SK-N-SH treated with all-trans-retinoic acid at 6 μM for 48 hours (cell line): ENCODE results near the gene AGBL3.

ENCODE experiments used
- ATAC-seq: fragments of 200-7000 bp; cut with Tn5 transposase; 3 replicates; pipeline ENCODE4 v1.9.1; 2020; ENCODE audit warnings: mild to moderate bottlenecking, moderate library complexity
- BACH2 ChIP-seq: fragments of 250-450 bp; sonication (Bioruptor Pico); IDR thresholded peaks from 2 replicates; pipeline ENCODE4 v1.9.0; 2021; ENCODE audit warnings: mild to moderate bottlenecking, borderline replicate concordance
- CSDC2 ChIP-seq: fragments of 250-450 bp; sonication (Bioruptor Pico); IDR thresholded peaks from 2 replicates; pipeline ENCODE4 v1.5.0; 2020; ENCODE audit warnings: mild to moderate bottlenecking, moderate library complexity
- CSRNP3 ChIP-seq: fragments of 250-450 bp; sonication (Bioruptor Pico); IDR thresholded peaks from 2 replicates; pipeline ENCODE4 v1.5.1; 2021; ENCODE audit warnings: mild to moderate bottlenecking, moderate library complexity
- ESRRG ChIP-seq: fragments of 250-450 bp; sonication (Bioruptor Pico); IDR thresholded peaks from 2 replicates; pipeline ENCODE4 v1.6.1; 2021; ENCODE audit warnings: mild to moderate bottlenecking
- GLIS3 ChIP-seq: fragments of 250-450 bp; sonication (Bioruptor Pico); IDR thresholded peaks from 2 replicates; pipeline ENCODE4 v1.5.0; 2020; ENCODE audit warnings: mild to moderate bottlenecking, moderate library complexity
- ISL1 ChIP-seq: fragments of 250-450 bp; sonication (Bioruptor Pico); IDR thresholded peaks from 2 replicates; pipeline ENCODE4 v2.1.2; 2022; ENCODE audit warnings: mild to moderate bottlenecking, moderate library complexity
- OSR1 ChIP-seq: fragments of 250-450 bp; sonication (Bioruptor Pico); IDR thresholded peaks from 2 replicates; pipeline ENCODE4 v1.8.0; 2022; ENCODE audit warnings: moderate library complexity, mild to moderate bottlenecking, inconsistent platforms
- PATZ1 ChIP-seq: fragments of 250-450 bp; sonication (Bioruptor Pico); IDR thresholded peaks from 2 replicates; pipeline ENCODE4 v1.8.0; 2020; ENCODE audit warnings: mild to moderate bottlenecking, moderate library complexity, borderline replicate concordance
- POU6F1 ChIP-seq: fragments of 250-450 bp; sonication (Bioruptor Pico); IDR thresholded peaks from 2 replicates; pipeline ENCODE4 v1.8.0; 2021; ENCODE audit warnings: low read depth, mild to moderate bottlenecking, moderate library complexity, borderline replicate concordance
- PPARA ChIP-seq: fragments of 250-450 bp; sonication (Bioruptor Pico); IDR thresholded peaks from 2 replicates; pipeline ENCODE4 v1.5.0; 2020; ENCODE audit warnings: mild to moderate bottlenecking, borderline replicate concordance
- RARB ChIP-seq: fragments of 250-450 bp; sonication (Bioruptor Pico); IDR thresholded peaks from 2 replicates; pipeline ENCODE4 v1.8.0; 2021; ENCODE audit warnings: mild to moderate bottlenecking, moderate library complexity
- TCF4 ChIP-seq: fragments of 250-450 bp; sonication (Bioruptor Pico); IDR thresholded peaks from 2 replicates; pipeline ENCODE4 v1.8.0; 2021; ENCODE audit warnings: mild to moderate bottlenecking, moderate library complexity, borderline replicate concordance
- TOX ChIP-seq: fragments of 250-450 bp; sonication (Bioruptor Pico); IDR thresholded peaks from 2 replicates; pipeline ENCODE4 v1.8.0; 2021; ENCODE audit warnings: mild to moderate bottlenecking, moderate library complexity, borderline replicate concordance
- ZC3H10 ChIP-seq: fragments of 250-450 bp; sonication (Bioruptor Pico); IDR thresholded peaks from 2 replicates; pipeline ENCODE4 v1.5.1; 2021; ENCODE audit warnings: mild to moderate bottlenecking, moderate library complexity
- ZFP3 ChIP-seq: fragments of 250-450 bp; sonication (Bioruptor Pico); IDR thresholded peaks from 2 replicates; pipeline ENCODE4 v1.5.0; 2020; ENCODE audit warnings: mild to moderate bottlenecking, moderate library complexity
- ZFP30 ChIP-seq: fragments of 450-650 bp; formaldehyde crosslinking; IDR thresholded peaks from 2 replicates; pipeline ENCODE4 v1.5.0; 2022; ENCODE audit warnings: mild to moderate bottlenecking, moderate library complexity
- ZNF565 ChIP-seq: fragments of 450-650 bp; formaldehyde crosslinking; conservative IDR thresholded peaks from 2 replicates; pipeline ENCODE4 v1.5.0; 2020; ENCODE audit warnings: low read depth, mild to moderate bottlenecking, moderate library complexity
- ZNF70 ChIP-seq: fragments of 450-650 bp; formaldehyde crosslinking; IDR thresholded peaks from 2 replicates; pipeline ENCODE4 v1.5.0; 2020; ENCODE audit warnings: mild to moderate bottlenecking, moderate library complexity
- ZNF8 ChIP-seq: fragments of 450-650 bp; formaldehyde crosslinking; IDR thresholded peaks from 2 replicates; pipeline ENCODE4 v1.5.0; 2020; ENCODE audit warnings: mild to moderate bottlenecking, moderate library complexity
- TF ChIP-seq, protein P1 (sequence below): fragments of 250-450 bp; sonication (Bioruptor Pico); IDR thresholded peaks from 2 replicates; pipeline ENCODE4 v1.5.1; 2020; ENCODE audit warnings: low read depth, mild to moderate bottlenecking, moderate library complexity
- TF ChIP-seq, protein P2 (sequence below): fragments of 250-450 bp; sonication (Bioruptor Pico); IDR thresholded peaks from 2 replicates; pipeline ENCODE4 v1.5.0; 2020; ENCODE audit warnings: mild to moderate bottlenecking, moderate library complexity

The AGBL3 gene

GRCh38 chr7:135074096-135074495 is 87.8 kb downstream of the AGBL3 start:
- TF ChIP-seq CSDC2 (CRISPR knock-in tag) (no peak), RARB (no peak), ZC3H10 (no peak)
- TF ChIP-seq, all 23 proteins: peak for 0
- ATAC-seq: no peak

GRCh38 chr7:135074531-135074930 is 88.2 kb downstream of the AGBL3 start:
- no peak for TF ChIP-seq RARB
- ATAC-seq: no peak

GRCh38 chr7:135075716-135076115 is 89.4 kb downstream of the AGBL3 start:
- TF ChIP-seq ZNF70 (CRISPR knock-in tag): no peak
- no peak for TF ChIP-seq OSR1 (CRISPR knock-in tag)
- TF ChIP-seq BACH2 (CRISPR knock-in tag): no peak
- no peak for TF ChIP-seq POU6F1 (CRISPR knock-in tag)

DNA sequence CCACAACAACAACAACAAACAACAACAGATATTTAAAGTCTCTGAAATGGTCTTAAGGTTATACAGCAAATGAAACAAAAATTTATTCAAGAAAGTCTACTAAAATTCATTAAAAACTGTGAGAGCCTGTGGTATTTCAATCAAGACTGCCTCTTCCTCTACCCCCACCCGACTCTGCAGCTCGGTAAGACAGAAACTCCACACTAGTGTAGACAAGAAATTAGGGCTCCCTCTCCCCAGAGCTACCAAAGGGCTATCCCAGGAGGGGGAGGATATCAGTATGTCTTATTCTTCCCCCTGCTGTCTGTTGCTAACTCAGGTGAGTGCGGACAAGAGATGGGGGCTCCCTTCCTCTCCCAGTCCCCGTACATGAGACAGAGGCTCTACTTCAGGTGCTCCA is 90.6 kb downstream of the AGBL3 start:
- TF ChIP-seq RARB: no peak
- TF ChIP-seq GLIS3: no peak
- TF ChIP-seq CSRNP3 (CRISPR knock-in tag): no peak
- TF ChIP-seq TOX: no peak
- no peak for TF ChIP-seq TCF4 (CRISPR knock-in tag)
- no peak for ATAC-seq

More at GRCh38 chr7:135075716-135076115, 89.4 kb downstream of the AGBL3 start:
- ATAC-seq: no peak

DNA sequence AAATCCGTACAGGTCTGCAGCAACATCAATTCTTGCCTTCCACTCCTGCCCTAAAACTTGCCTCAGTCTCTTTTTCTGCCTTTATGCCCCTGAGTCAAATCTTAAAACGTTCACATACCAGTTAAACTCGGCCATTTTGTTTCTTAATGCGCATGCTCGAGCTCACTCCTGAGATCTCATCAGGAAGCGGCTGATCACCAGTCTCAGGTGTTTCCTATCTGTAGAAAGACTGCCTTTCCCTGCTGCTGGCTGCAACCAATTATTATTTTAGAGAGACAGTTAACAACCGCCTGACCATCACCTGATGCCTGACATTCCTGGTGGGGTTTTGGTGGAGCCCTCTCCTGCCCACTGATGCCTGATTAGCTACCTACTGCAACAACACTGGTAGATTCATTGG is 91.3 kb downstream of the AGBL3 start:
- ATAC-seq: no peak
- TF ChIP-seq ZNF565 (CRISPR knock-in tag) (no peak), CSDC2 (CRISPR knock-in tag) (no peak), ZFP3 (CRISPR knock-in tag) (no peak), ZC3H10 (no peak), RARB (no peak)
- TF ChIP-seq, protein P1, sequence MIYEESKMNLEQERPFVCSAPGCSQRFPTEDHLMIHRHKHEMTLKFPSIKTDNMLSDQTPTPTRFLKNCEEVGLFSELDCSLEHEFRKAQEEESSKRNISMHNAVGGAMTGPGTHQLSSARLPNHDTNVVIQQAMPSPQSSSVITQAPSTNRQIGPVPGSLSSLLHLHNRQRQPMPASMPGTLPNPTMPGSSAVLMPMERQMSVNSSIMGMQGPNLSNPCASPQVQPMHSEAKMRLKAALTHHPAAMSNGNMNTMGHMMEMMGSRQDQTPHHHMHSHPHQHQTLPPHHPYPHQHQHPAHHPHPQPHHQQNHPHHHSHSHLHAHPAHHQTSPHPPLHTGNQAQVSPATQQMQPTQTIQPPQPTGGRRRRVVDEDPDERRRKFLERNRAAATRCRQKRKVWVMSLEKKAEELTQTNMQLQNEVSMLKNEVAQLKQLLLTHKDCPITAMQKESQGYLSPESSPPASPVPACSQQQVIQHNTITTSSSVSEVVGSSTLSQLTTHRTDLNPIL (CRISPR knock-in tag): no peak

DNA sequence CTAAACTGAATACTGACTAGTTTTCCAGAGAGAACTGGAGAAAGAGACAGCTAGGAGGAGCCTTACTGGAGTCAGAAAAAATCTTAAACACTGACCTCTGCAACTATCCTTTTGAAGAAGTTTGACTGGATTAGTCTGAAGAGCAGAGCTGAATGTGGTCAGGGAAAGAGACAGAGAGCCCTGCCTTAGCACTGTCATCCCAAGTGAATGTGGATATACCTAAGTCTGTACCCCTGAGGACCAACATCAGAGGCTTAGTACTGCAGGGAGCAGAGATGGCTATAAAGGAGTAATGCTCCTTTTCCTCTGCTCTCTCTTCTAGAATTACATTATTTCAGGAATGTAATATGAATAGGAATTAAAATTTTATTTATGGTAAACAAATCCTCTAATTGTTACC is 91.7 kb downstream of the AGBL3 start:
- ATAC-seq: no peak
- no peak for TF ChIP-seq PATZ1 (CRISPR knock-in tag)
- no peak for TF ChIP-seq ZFP3 (CRISPR knock-in tag)
- no peak for TF ChIP-seq RARB
- TF ChIP-seq CSRNP3 (CRISPR knock-in tag): no peak
- no peak for TF ChIP-seq TCF4 (CRISPR knock-in tag)
- TF ChIP-seq ISL1 (CRISPR knock-in tag): no peak
- TF ChIP-seq, protein P2, sequence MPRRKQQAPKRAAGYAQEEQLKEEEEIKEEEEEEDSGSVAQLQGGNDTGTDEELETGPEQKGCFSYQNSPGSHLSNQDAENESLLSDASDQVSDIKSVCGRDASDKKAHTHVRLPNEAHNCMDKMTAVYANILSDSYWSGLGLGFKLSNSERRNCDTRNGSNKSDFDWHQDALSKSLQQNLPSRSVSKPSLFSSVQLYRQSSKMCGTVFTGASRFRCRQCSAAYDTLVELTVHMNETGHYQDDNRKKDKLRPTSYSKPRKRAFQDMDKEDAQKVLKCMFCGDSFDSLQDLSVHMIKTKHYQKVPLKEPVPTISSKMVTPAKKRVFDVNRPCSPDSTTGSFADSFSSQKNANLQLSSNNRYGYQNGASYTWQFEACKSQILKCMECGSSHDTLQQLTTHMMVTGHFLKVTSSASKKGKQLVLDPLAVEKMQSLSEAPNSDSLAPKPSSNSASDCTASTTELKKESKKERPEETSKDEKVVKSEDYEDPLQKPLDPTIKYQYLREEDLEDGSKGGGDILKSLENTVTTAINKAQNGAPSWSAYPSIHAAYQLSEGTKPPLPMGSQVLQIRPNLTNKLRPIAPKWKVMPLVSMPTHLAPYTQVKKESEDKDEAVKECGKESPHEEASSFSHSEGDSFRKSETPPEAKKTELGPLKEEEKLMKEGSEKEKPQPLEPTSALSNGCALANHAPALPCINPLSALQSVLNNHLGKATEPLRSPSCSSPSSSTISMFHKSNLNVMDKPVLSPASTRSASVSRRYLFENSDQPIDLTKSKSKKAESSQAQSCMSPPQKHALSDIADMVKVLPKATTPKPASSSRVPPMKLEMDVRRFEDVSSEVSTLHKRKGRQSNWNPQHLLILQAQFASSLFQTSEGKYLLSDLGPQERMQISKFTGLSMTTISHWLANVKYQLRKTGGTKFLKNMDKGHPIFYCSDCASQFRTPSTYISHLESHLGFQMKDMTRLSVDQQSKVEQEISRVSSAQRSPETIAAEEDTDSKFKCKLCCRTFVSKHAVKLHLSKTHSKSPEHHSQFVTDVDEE (CRISPR knock-in tag): no peak
- no peak for TF ChIP-seq ZNF565 (CRISPR knock-in tag)
- no peak for TF ChIP-seq ESRRG (CRISPR knock-in tag)
- no peak for TF ChIP-seq PPARA
- no peak for TF ChIP-seq GLIS3
- TF ChIP-seq, protein P1 (CRISPR knock-in tag): no peak
- TF ChIP-seq OSR1 (CRISPR knock-in tag): no peak
- TF ChIP-seq ZNF8: no peak
- no peak for TF ChIP-seq ZFP30 (CRISPR knock-in tag)
